H1 (cell line): ENCODE measurements around the gene SELENOO. TPM values are rescaled to one million over a fixed set of nuclear protein-coding genes. Genes with fewer than 3 reads are reported as not detected.
A peak's percentile ranks its signal among the peaks of the same experiment; 100 is the strongest.

Experiments used
- CTCF ChIA-PET: fragments of 300-600 bp; sonication (Branson Sonifier 250); formaldehyde crosslinking; loops from one replicate; lab custom pipeline; 2021; ENCODE audit not compliant: partially characterized antibody; lab: Charles Lee
- POLR2A ChIA-PET: fragments of 300-600 bp; sonication (Branson Sonifier 250); formaldehyde crosslinking; loops from one replicate; lab custom pipeline; 2021; ENCODE audit warnings: inconsistent platforms; ENCODE audit not compliant: partially characterized antibody; lab: Charles Lee
- DNase-seq, 2 experiments: peaks; one replicate each; pipeline versions ENCODE4 v3.0.0 to v3.0.0-alpha.2; 2010 to 2022; ENCODE audit warnings: low spot score in 2 of 2, low read depth in 1 of 2, mixed read lengths in 1 of 2
- FAIRE-seq: peaks from 2 replicates; lab custom pipeline; 2011; peaks lifted over from hg19 to GRCh38; lab: Jason Lieb, UNC
- H2AFZ ChIP-seq: 2 replicates; pipeline ENCODE4 v1.8.1; 2012; ENCODE audit warnings: low read length, inconsistent platforms
- H2AK5ac ChIP-seq: 2 replicates; pipeline ENCODE4 v1.6.1; 2013; ENCODE audit warnings: low read depth, low read length
- H2BK120ac ChIP-seq: replicated peaks from 2 replicates; pipeline ENCODE3; 2013; ENCODE audit warnings: low read depth, low read length, inconsistent platforms
- H2BK12ac ChIP-seq: 2 replicates; pipeline ENCODE4 v1.6.1; 2013; ENCODE audit warnings: low read depth, low read length
- H2BK15ac ChIP-seq: 2 replicates; pipeline ENCODE4 v1.6.1; 2013; ENCODE audit warnings: low read length
- H2BK20ac ChIP-seq: 2 replicates; pipeline ENCODE4 v1.6.1; 2013; ENCODE audit warnings: low read length
- H2BK5ac ChIP-seq: 2 replicates; pipeline ENCODE4 v1.6.1; 2013; ENCODE audit warnings: low read depth, low read length
- H3K14ac ChIP-seq: 2 replicates; pipeline ENCODE4 v1.6.1; 2013; ENCODE audit warnings: inconsistent platforms; ENCODE audit not compliant: insufficient read length
- H3K18ac ChIP-seq: 2 replicates; pipeline ENCODE4 v1.6.1; 2013; ENCODE audit warnings: low read length; ENCODE audit errors: extremely low read depth
- H3K23ac ChIP-seq: 2 replicates; pipeline ENCODE4 v1.6.1; 2013; ENCODE audit warnings: inconsistent platforms; ENCODE audit not compliant: insufficient read length
- H3K23me2 ChIP-seq: 2 replicates; pipeline ENCODE4 v1.6.1; 2013; ENCODE audit warnings: low read depth, low read length
- H3K27ac ChIP-seq: 2 replicates; pipeline ENCODE4 v1.6.1; 2011; ENCODE audit warnings: low read depth, low read length, inconsistent platforms
- H3K27me3 ChIP-seq, 4 experiments: replicated peaks in 1 of 4; 1 replicate in 1 of 4; 2 replicates in 3 of 4; pipeline versions ENCODE4 v1.6.1 to v1.8.1; 2011 to 2013; ENCODE audit warnings: low read length in 3 of 4, mild to moderate bottlenecking in 3 of 4, inconsistent platforms in 2 of 4, mixed read lengths in 2 of 4, moderate library complexity in 1 of 4; ENCODE audit not compliant: control insufficient read depth in 3 of 4, insufficient read depth in 3 of 4; ENCODE audit errors: extremely low read depth in 1 of 4
- H3K36me3 ChIP-seq, 4 experiments: 2 replicates each; pipeline versions ENCODE4 v1.6.1 to v1.8.1; 2011 to 2013; ENCODE audit warnings: mild to moderate bottlenecking in 4 of 4, low read length in 3 of 4, moderate library complexity in 2 of 4, control low read depth in 1 of 4, inconsistent platforms in 1 of 4; ENCODE audit not compliant: insufficient read depth in 4 of 4, control insufficient read depth in 2 of 4
- H3K4ac ChIP-seq: replicated peaks from 2 replicates; pipeline ENCODE3; 2013; ENCODE audit warnings: low read length, low read depth, mixed read lengths, inconsistent platforms; ENCODE audit not compliant: insufficient read length
- H3K4me1 ChIP-seq, 4 experiments: replicated peaks in 1 of 4; 1 replicate in 1 of 4; 2 replicates in 3 of 4; pipeline versions ENCODE4 v1.6.1 to v1.8.1; 2011 to 2013; ENCODE audit warnings: low read length in 3 of 4, inconsistent platforms in 2 of 4, mixed read lengths in 1 of 4; ENCODE audit not compliant: insufficient read depth in 4 of 4, control insufficient read depth in 3 of 4
- H3K4me2 ChIP-seq, 2 experiments: 2 replicates each; pipeline versions ENCODE4 v1.6.1 to v1.8.1; 2011 to 2013; ENCODE audit warnings: low read depth in 2 of 2, low read length in 2 of 2, control low read depth in 1 of 2, inconsistent platforms in 1 of 2, mild to moderate bottlenecking in 1 of 2; ENCODE audit not compliant: insufficient read depth in 1 of 2
- H3K4me3 ChIP-seq, 4 experiments: fragments of 200-600, 300-600 bp in 1 of 4; sonication (generic), shearing (Covaris generic), sonication (Bioruptor Twin) in 1 of 4; 2 replicates each; pipeline versions ENCODE4 v1.5.1 to v1.8.1; 2011 to 2016; ENCODE audit warnings: low read length in 4 of 4, low read depth in 3 of 4, control low read depth in 2 of 4, inconsistent platforms in 2 of 4, mild to moderate bottlenecking in 2 of 4, mixed read lengths in 1 of 4, moderate library complexity in 1 of 4; ENCODE audit not compliant: insufficient read depth in 2 of 4; ENCODE audit errors: extremely low read depth in 1 of 4
- H3K56ac ChIP-seq: replicated peaks from 2 replicates; pipeline ENCODE3; 2013; ENCODE audit warnings: low read depth, mild to moderate bottlenecking, mixed read lengths, low read length, inconsistent platforms; ENCODE audit not compliant: insufficient read length
- H3K79me1 ChIP-seq: 2 replicates; pipeline ENCODE4 v1.6.1; 2013; ENCODE audit warnings: low read depth, low read length, control low read depth
- H3K79me2 ChIP-seq, 2 experiments: 2 replicates each; pipeline versions ENCODE4 v1.6.1 to v1.8.1; 2012 to 2013; ENCODE audit warnings: low read length in 2 of 2, mild to moderate bottlenecking in 2 of 2, inconsistent platforms in 1 of 2; ENCODE audit not compliant: insufficient read depth in 2 of 2, control insufficient read depth in 1 of 2
- H3K9ac ChIP-seq, 4 experiments: replicated peaks in 1 of 4; 1 replicate in 1 of 4; 2 replicates in 3 of 4; pipeline versions ENCODE4 v1.6.1 to v1.8.1; 2011 to 2013; ENCODE audit warnings: low read depth in 3 of 4, low read length in 3 of 4, control low read depth in 2 of 4, mild to moderate bottlenecking in 2 of 4, moderate library complexity in 2 of 4, inconsistent platforms in 1 of 4; ENCODE audit errors: extremely low read depth in 1 of 4
- H3K9me3 ChIP-seq, 2 experiments: 2 replicates each; pipeline versions ENCODE4 v1.6.1 to v1.8.1; 2012 to 2013; ENCODE audit warnings: mild to moderate bottlenecking in 2 of 2, moderate library complexity in 2 of 2, control low read depth in 1 of 2, inconsistent platforms in 1 of 2, low read depth in 1 of 2, low read length in 1 of 2, mixed read lengths in 1 of 2; ENCODE audit not compliant: insufficient read depth in 2 of 2
- H4K20me1 ChIP-seq, 2 experiments: replicated peaks in 1 of 2; 2 replicates each; pipeline versions ENCODE3 to v1.8.1; 2011 to 2013; ENCODE audit warnings: inconsistent platforms in 2 of 2, low read length in 2 of 2, mild to moderate bottlenecking in 1 of 2; ENCODE audit not compliant: insufficient read depth in 2 of 2, control insufficient read depth in 1 of 2
- H4K5ac ChIP-seq: 2 replicates; pipeline ENCODE4 v1.6.1; 2013; ENCODE audit warnings: low read length, low read depth, mixed read lengths, inconsistent platforms; ENCODE audit not compliant: insufficient read length
- H4K8ac ChIP-seq: 2 replicates; pipeline ENCODE4 v1.8.0; 2013; ENCODE audit warnings: mild to moderate bottlenecking, moderate library complexity, low read length, inconsistent platforms; ENCODE audit not compliant: insufficient read depth; ENCODE audit errors: extremely low read depth
- H4K91ac ChIP-seq: replicated peaks from 2 replicates; pipeline ENCODE3; 2013; ENCODE audit warnings: low read length, mixed read lengths, inconsistent platforms; ENCODE audit not compliant: insufficient read length
- FOSL1 ChIP-seq: IDR thresholded peaks from 2 replicates; pipeline ENCODE4 v1.6.1; 2011; ENCODE audit warnings: mild to moderate bottlenecking, low read depth, low read length, moderate library complexity; ENCODE audit not compliant: insufficient read depth
- NANOG ChIP-seq: IDR thresholded peaks from 2 replicates; pipeline ENCODE4 v1.6.1; 2011; ENCODE audit warnings: low read length, low read depth, mild to moderate bottlenecking, inconsistent platforms; ENCODE audit not compliant: insufficient read depth, poor library complexity, severe bottlenecking
- POU5F1 ChIP-seq: IDR thresholded peaks from 2 replicates; pipeline ENCODE4 v1.6.1; 2011; ENCODE audit warnings: low read depth, mild to moderate bottlenecking, low read length, moderate library complexity
- RFX5 ChIP-seq: IDR thresholded peaks from 2 replicates; pipeline ENCODE4 v1.6.1; 2011; ENCODE audit warnings: low read depth, low read length, improper control_type of control experiment, borderline replicate concordance
- RNF2 ChIP-seq: fragments of 200-900, 300-1000 bp; sonication (generic); IDR thresholded peaks from 2 replicates; pipeline ENCODE4 v1.7.1; 2016; ENCODE audit warnings: borderline replicate concordance, low read depth, mild to moderate bottlenecking, antibody characterized with exemption, low read length; ENCODE audit not compliant: poor library complexity, severe bottlenecking; ENCODE audit errors: missing control alignments
- SAP30 ChIP-seq: fragments of 300-600 bp; sonication (generic); IDR thresholded peaks from 2 replicates; pipeline ENCODE4 v1.7.1; 2012; ENCODE audit warnings: low read length, moderate library complexity, mild to moderate bottlenecking, inconsistent platforms; ENCODE audit not compliant: insufficient read depth, insufficient replicate concordance
- SP4 ChIP-seq: IDR thresholded peaks from 2 replicates; pipeline ENCODE4 v1.6.1; 2012; ENCODE audit warnings: low read length, inconsistent platforms
- TAF1 ChIP-seq: IDR thresholded peaks from 2 replicates; pipeline ENCODE4 v1.6.1; 2011; ENCODE audit warnings: mild to moderate bottlenecking, low read depth, low read length
- TBP ChIP-seq: IDR thresholded peaks from 2 replicates; pipeline ENCODE4 v1.6.1; 2011; ENCODE audit warnings: low read depth, low read length, improper control_type of control experiment
- WGBS, 2 experiments: shearing (Covaris generic) in 1 of 2; methylation state at CpG; one replicate each; pipeline versions ENCODE4 v1.1.6 to v1.1.7; 2013 to 2015; ENCODE audit warnings: low lambda C conversion rate in 2 of 2, mixed read lengths in 2 of 2, inconsistent platforms in 1 of 2, low coverage in 1 of 2, missing lambda C conversion rate in 1 of 2; ENCODE audit not compliant: insufficient replicate concordance in 2 of 2, insufficient coverage in 1 of 2, insufficient read length in 1 of 2; ENCODE audit errors: extremely low coverage in 1 of 2, missing lambda C conversion rate in 1 of 2; 5-methylcytosine and 5-hydroxymethylcytosine counted together
- polyA plus RNA-seq, 7 experiments: library from polyadenylated mRNA; depleted of rRNA in 3 of 7; stranded (reverse) in 5 of 7; unstranded in 2 of 7; fragments of >200 nt in 5 of 7; fragments of 200-250 nt in 2 of 7; gene quantifications; 1 replicate in 5 of 7; 2 replicates in 1 of 7; 4 replicates in 1 of 7; pipeline versions ENCODE4 v1.2.1 to v1.2.3, GENCODE V29; 2011 to 2013; ENCODE audit warnings: missing spikeins in 2 of 7, mixed read lengths in 2 of 7
- total RNA-seq: library from RNA; stranded (reverse); fragmentation: NEBNext Ultra II Directional; extraction: Animal tissue kit (Norgen Biotek cat#: 25700); gene quantifications from 2 replicates; pipeline ENCODE4 v1.2.1, GENCODE V29; 2021
- TF ChIP-seq, protein P1 (sequence below): IDR thresholded peaks from 2 replicates; pipeline ENCODE4 v1.6.1; 2011; ENCODE audit warnings: low read length, improper control_type of control experiment

Gene SELENOO
- total and polyA plus RNA-seq, 2 of the 8 experiments (the other 6 are each of a cell fraction or from before 2014, with no cell fraction given) = 18.6 to 25.1 TPM

DNA sequence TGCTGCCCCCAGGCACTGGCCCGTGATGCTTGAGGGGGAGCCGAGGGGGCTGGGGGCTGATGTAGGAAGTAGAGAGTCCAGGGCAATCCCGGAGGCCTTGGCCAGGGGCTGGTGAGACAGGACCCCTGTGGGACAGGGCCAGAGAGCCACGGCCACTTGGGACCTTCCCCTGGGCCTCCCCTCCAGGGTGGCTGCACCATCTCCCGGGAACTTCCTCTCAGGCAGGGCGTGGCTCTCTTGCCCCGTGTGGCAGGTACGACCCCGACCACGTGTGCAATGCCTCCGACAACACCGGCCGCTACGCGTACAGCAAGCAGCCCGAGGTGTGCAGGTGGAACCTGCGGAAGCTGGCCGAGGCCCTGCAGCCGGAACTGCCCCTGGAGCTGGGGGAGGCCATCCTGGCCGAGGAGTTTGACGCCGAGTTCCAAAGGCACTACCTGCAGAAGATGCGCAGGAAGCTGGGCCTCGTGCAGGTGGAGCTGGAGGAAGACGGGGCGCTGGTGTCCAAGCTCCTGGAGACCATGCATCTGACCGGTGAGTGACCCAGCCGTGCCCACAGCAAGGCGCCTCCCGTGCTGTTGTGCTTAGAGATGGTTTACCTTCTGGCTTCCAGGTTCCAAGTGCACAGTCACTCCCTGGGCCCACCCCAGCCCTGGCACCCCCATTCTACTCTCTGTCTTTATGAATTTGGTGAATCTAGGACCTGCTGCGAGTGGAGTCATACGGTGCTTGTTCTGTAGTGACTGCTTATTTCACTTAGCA lies 9.7 kb downstream of the SELENOO start:
- no peak overlapping the region for H2BK20ac ChIP-seq
- H3K27me3 ChIP-seq = no peaks in the 10 kb centered on the region
- H3K56ac ChIP-seq = no peak overlapping the region
- no peak overlapping the region for H2AFZ ChIP-seq
- FAIRE-seq = no peak
- peaks cover 0 to 3% (median 1%) of the 10 kb centered on the region in 4 experiments; a peak in 2 of 7 replicates for H3K4me1 ChIP-seq
- H2BK5ac ChIP-seq = no peak overlapping the region
- H3K23ac ChIP-seq = no peak overlapping the region
- peaks cover 5% of the 10 kb centered on the region; the same call in 1 of the 2 replicates for H3K79me1 ChIP-seq
- ChIA-PET POLR2A (interaction anchor here (1.5 kb wide), 1 partner anchor 9 kb away, joined by 4 read pairs; no protein-coding TSS in a partner anchor), CTCF (interaction anchor here (0.8 to 3.4 kb wide), 10 partner anchors 20 to 337 kb away, joined by 3 to 20 read pairs (median 4); no protein-coding TSS in a partner anchor)
- no peak overlapping the region for H3K14ac ChIP-seq
- no peak overlapping the region for H2BK12ac ChIP-seq
- H2BK120ac ChIP-seq = no peak overlapping the region
- no peak overlapping the region for H2BK15ac ChIP-seq
- no peak overlapping the region for H3K4me2 ChIP-seq
- no peak overlapping the region for H3K27ac ChIP-seq
- H4K5ac ChIP-seq = no peak overlapping the region
- H3K4ac ChIP-seq = no peak overlapping the region
- no peak overlapping the region for H2AK5ac ChIP-seq
- H3K9me3 ChIP-seq = no peaks in the 10 kb centered on the region
- H4K91ac ChIP-seq = no peak overlapping the region
- 95% methylated on average over 30 of the region's 32 CpGs; no CpG with 5 or more reads in 1 of the 2 experiments for WGBS, 2 experiments
- H3K23me2 ChIP-seq = no peaks in the 10 kb centered on the region
- H4K8ac ChIP-seq = peak overlapping the region; percentile 74
- DNase-seq = no peak
- peaks cover 4 to 32% (median 21%) of the 10 kb centered on the region in 4 experiments; a peak in 7 of 8 replicates for H3K36me3 ChIP-seq
- H3K18ac ChIP-seq = no peak overlapping the region
- H3K4me3 ChIP-seq = no peak overlapping the region
- H3K79me2 ChIP-seq = peaks cover 0 to 13% of the 10 kb centered on the region in 2 experiments; a peak in 1 of 4 replicates
- H3K9ac ChIP-seq = no peak overlapping the region
- H4K20me1 ChIP-seq = peaks cover 8 to 24% of the 10 kb centered on the region in 2 experiments
- TF ChIP-seq, protein P1, sequence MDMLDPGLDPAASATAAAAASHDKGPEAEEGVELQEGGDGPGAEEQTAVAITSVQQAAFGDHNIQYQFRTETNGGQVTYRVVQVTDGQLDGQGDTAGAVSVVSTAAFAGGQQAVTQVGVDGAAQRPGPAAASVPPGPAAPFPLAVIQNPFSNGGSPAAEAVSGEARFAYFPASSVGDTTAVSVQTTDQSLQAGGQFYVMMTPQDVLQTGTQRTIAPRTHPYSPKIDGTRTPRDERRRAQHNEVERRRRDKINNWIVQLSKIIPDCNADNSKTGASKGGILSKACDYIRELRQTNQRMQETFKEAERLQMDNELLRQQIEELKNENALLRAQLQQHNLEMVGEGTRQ = no peak
- TF ChIP-seq RNF2 = no peak
- TF ChIP-seq TBP = no peak
- TF ChIP-seq TAF1 = no peak
- no peak for TF ChIP-seq NANOG
- TF ChIP-seq RFX5 = no peak
- no peak for TF ChIP-seq SAP30
- no peak for TF ChIP-seq FOSL1
- TF ChIP-seq POU5F1 = no peak
- no peak for TF ChIP-seq SP4
